HEK293T (cell line): Measurements from ENCODE around the gene DNAH8.

Experiments used
- BHLHE40 ChIP-seq: fragments of 450-650 bp; IDR thresholded peaks from 2 replicates; pipeline ENCODE4 v1.6.1; 2016; ENCODE audit warnings: mild to moderate bottlenecking, moderate library complexity, borderline replicate concordance
- SUZ12 ChIP-seq: fragments of 450-650 bp; IDR thresholded peaks from 2 replicates; pipeline ENCODE4 v1.6.1; 2016; ENCODE audit warnings: mild to moderate bottlenecking
- TARDBP ChIP-seq: fragments of 450-650 bp; IDR thresholded peaks from 2 replicates; pipeline ENCODE4 v1.6.1; 2016

DNA sequence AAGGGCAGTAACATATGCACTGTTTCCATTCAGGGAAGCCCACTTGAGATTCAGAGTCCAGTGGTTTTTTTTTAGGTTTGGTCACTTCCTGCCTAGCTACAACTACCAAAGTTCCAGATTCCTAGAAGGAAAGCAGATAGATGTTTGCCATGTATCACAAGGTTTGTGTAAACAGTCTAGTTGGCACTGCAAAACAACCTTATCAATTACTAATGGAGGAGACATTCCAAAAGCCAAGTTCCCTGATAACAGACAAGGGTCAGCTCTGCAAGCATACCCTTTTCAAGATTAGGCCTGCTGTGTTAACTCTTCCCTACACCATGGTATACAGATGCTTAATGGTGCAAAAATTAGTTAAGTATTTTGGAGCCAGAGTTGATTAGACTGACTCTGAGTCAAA lies 192.2 kb downstream of the DNAH8 start:
- no peak for TF ChIP-seq BHLHE40
- TF ChIP-seq SUZ12, result no peak
- no peak for TF ChIP-seq TARDBP
